Fibroblast of skin of left quadriceps (primary cell): ENCODE results near the gene WDR89.
A peak's percentile ranks its signal among the peaks of the same experiment; 100 is the strongest.
"Not testable (repeated sequence)": the region's sequence is repeated elsewhere in the genome, so short reads cannot be mapped to it uniquely, and the experiment has no call there.

Experiments
- DNase-seq, 2 experiments: peaks; one replicate each; pipeline ENCODE4 v3.0.0-alpha.2; 2013; ENCODE audit warnings: low read depth in 2 of 2

The WDR89 gene

GRCh38 chr14:63596998-63597658, 44.5 kb downstream of the WDR89 start:
- DNase-seq, result no peak

GRCh38 chr14:63594455-63595372, 47.0 kb downstream of the WDR89 start:
- no peak for DNase-seq

- DNase-seq, result not testable (repeated sequence)
These were observed 58.6 kb downstream of the WDR89 start for GRCh38 chr14:63583046-63583445.

DNA sequence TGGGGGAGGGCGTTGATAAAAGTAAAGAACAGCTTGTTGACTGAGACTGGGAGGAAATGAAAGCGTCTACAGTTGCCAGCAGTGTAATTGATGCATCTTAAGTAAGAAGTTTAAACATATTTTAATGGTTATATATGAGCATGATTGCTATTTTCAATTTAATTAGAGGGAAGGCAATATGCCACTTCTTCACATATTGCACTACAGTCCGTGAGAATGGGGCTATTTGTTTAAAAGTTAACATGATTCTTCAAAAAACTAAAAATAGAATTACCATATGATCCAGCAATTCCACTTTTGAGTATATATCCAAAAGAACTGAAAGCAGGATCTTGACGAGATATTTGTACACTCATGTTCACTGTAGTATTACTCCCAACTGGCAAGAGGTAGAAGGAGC, 60.2 kb downstream of the WDR89 start:
- DNase-seq, result no peak

GRCh38 chr14:63578300-63578699, 63.4 kb downstream of the WDR89 start:
- DNase-seq, result no peak

GRCh38 chr14:63573581-63573980, 68.1 kb downstream of the WDR89 start:
- peak in 1 of 2 experiments; percentile 5 for DNase-seq

DNA sequence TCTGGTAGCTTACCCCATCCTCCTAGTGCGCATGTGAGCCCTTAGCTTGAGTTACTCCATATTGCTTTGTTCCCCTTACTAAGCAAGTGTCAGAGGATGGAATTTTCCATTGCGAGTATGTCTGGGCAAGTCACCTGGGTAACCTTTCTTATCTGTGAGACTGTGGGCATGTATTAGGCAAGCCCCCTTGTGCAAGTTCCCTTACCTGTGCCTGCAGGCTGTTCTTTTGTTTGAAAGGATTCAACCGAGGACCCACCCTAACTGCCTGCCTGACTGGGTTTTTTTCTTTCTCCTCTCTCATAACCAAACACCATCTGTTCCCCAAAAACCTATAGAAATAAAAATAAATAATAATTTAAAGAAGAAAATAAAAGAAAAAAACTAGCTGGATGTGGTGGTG, 76.2 kb downstream of the WDR89 start:
- DNase-seq, result no peak

DNA sequence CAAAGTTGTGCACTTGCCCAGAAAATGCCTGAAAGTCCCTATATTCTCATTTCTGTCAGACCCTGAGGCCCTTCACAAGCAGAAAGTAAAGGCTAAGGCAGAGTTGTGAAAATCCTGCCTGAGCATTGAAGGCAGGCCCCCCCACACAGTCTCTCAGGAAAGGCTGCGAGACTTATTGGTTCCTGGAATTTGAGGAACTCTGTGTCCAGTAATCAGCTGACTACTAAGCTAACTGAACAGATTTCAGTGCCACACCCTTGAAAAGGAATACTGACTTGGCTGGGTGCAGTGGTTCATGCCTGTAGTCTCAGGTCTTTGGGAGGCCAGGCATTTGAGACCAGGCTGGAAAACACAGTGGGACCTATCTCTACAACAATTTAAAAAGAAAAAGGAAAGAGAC, 77.4 kb downstream of the WDR89 start:
- DNase-seq, result no peak

GRCh38 chr14:63563370-63564026, 78.2 kb downstream of the WDR89 start:
- DNase-seq, result no peak

GRCh38 chr14:63562405-63562804, 79.3 kb downstream of the WDR89 start:
- no peak for DNase-seq

GRCh38 chr14:63555572-63555971, 86.1 kb downstream of the WDR89 start:
- DNase-seq, result no peak

GRCh38 chr14:63551332-63551731, 90.3 kb downstream of the WDR89 start:
- DNase-seq, result no peak

- DNase-seq, result no peak
These were observed 93.8 kb downstream of the WDR89 start for GRCh38 chr14:63547798-63548335.
